MCF 10A (cell line): ENCODE measurements around the gene HPS6. TPM values are rescaled to one million over a fixed set of nuclear protein-coding genes. Genes with fewer than 3 reads are reported as not detected.

ENCODE experiments used
- BruUV-seq: library from RNA; stranded (reverse); fragments of 400-500 nt; replicated peaks from 2 replicates; lab custom pipeline; 2021; lab: Mats Ljungman, UMichigan
- CTCF ChIA-PET: fragments of 300-600 bp; sonication (Branson Sonifier 250); formaldehyde crosslinking; extraction: SDS; loops from one replicate; lab custom pipeline; 2021; ENCODE audit warnings: antibody characterized with exemption, inconsistent platforms; lab: Yijun Ruan, JAX
- POLR2A ChIA-PET: fragments of 300-600, 350-650 bp; sonication (Branson Sonifier 250); formaldehyde crosslinking; extraction: SDS; loops from one replicate; lab custom pipeline; 2020; ENCODE audit warnings: antibody characterized with exemption, inconsistent platforms; lab: Yijun Ruan, JAX
- DNase-seq: peaks from one replicate; pipeline ENCODE4 v3.0.0-alpha.2; 2018; ENCODE audit not compliant: unreplicated experiment
- H3K27ac Mint-ChIP-seq: one replicate; pipeline ENCODE4 v1.8.0; 2022; ENCODE audit warnings: mild to moderate bottlenecking, low read depth, mixed read lengths; ENCODE audit not compliant: unreplicated experiment
- H3K27me3 Mint-ChIP-seq: one replicate; pipeline ENCODE4 v1.8.0; 2022; ENCODE audit warnings: mixed read lengths; ENCODE audit not compliant: insufficient read depth, unreplicated experiment
- H3K36me3 Mint-ChIP-seq: one replicate; pipeline ENCODE4 v1.8.0; 2022; ENCODE audit warnings: mild to moderate bottlenecking, moderate library complexity, mixed read lengths; ENCODE audit not compliant: insufficient read depth, unreplicated experiment
- H3K4me1 Mint-ChIP-seq: one replicate; pipeline ENCODE4 v1.8.0; 2022; ENCODE audit warnings: mixed read lengths; ENCODE audit not compliant: insufficient read depth, unreplicated experiment
- H3K4me3 Mint-ChIP-seq: one replicate; pipeline ENCODE4 v1.8.0; 2022; ENCODE audit warnings: mild to moderate bottlenecking, moderate library complexity, mixed read lengths; ENCODE audit not compliant: unreplicated experiment
- H3K9me3 Mint-ChIP-seq: one replicate; pipeline ENCODE4 v1.8.0; 2022; ENCODE audit warnings: mixed read lengths; ENCODE audit not compliant: unreplicated experiment
- CTCF ChIP-seq: fragments of 200-600 bp; IDR thresholded peaks from one replicate; pipeline ENCODE4 v1.8.0; 2022; ENCODE audit warnings: antibody characterized with exemption, mild to moderate bottlenecking; ENCODE audit not compliant: unreplicated experiment
- intact Hi-C: fragments of 100-400 bp; cut with micrococcal nuclease; formaldehyde crosslinking; loops from 2 replicates; pipeline ENCODE4 v1.14.1; 2022
- total RNA-seq: library from RNA; stranded (reverse); gene quantifications from 2 replicates; pipeline ENCODE4 v1.2.3, GENCODE V29; 2022

Gene HPS6
- total RNA-seq, 1 experiment from 2014 or later = 15.0 TPM

GRCh38 chr10:102111276-102111675 lies 46.1 kb downstream of the HPS6 start:
- Mint-ChIP-seq H3K4me1 (peaks cover 26% of the 10 kb centered on the region), H3K27ac (no peak overlapping the region), H3K4me3 (no peak overlapping the region), H3K36me3 (peaks cover 35% of the 10 kb centered on the region), H3K9me3 (no peaks in the 10 kb centered on the region), H3K27me3 (no peaks in the 10 kb centered on the region)
- intact Hi-C loops = no loop called here
- no TSS peak for BruUV-seq
- CTCF ChIA-PET = interaction anchor here (0.6 to 2.1 kb wide), 3 partner anchors 10 to 315 kb away, joined by 3 to 11 read pairs (median 5); no protein-coding TSS in a partner anchor
- TF ChIP-seq CTCF = no peak
- POLR2A ChIA-PET = interaction anchor here (1.2 to 1.4 kb wide), 2 partner anchors 20 to 30 kb away, joined by 4 read pairs; no protein-coding TSS in a partner anchor
- DNase-seq = no peak

GRCh38 chr10:102112210-102112817 lies 47.2 kb downstream of the HPS6 start:
- TF ChIP-seq CTCF = peak; percentile 23
- DNase-seq = no peak
- peaks cover 29% of the 10 kb centered on the region for H3K36me3 Mint-ChIP-seq
- BruUV-seq = no TSS peak
- peak overlapping the region; percentile 92 for H3K4me3 Mint-ChIP-seq
- intact Hi-C loops = no loop called here
- peaks cover 36% of the 10 kb centered on the region for H3K4me1 Mint-ChIP-seq
- CTCF ChIA-PET = interaction anchor here (1.7 to 2.1 kb wide), 2 partner anchors 11 to 39 kb away, joined by 5 to 11 read pairs; no protein-coding TSS in a partner anchor
- no peak overlapping the region for H3K27ac Mint-ChIP-seq
- POLR2A ChIA-PET = interaction anchor here (0.5 to 4.9 kb wide), 12 partner anchors 11 to 294 kb away, joined by 3 to 33 read pairs (median 9); partner anchors contain the start of genes ARMH3, HPS6, NFKB2 and NOLC1
- no peaks in the 10 kb centered on the region for H3K27me3 Mint-ChIP-seq
- no peaks in the 10 kb centered on the region for H3K9me3 Mint-ChIP-seq

GRCh38 chr10:102113261-102113955 lies 48.3 kb downstream of the HPS6 start:
- CTCF ChIA-PET = interaction anchor here (0.5 to 2.1 kb wide), 8 partner anchors 13 to 294 kb away, joined by 3 to 11 read pairs (median 3); no protein-coding TSS in a partner anchor
- POLR2A ChIA-PET = interaction anchor here (0.5 to 4.9 kb wide), 17 partner anchors 12 to 387 kb away, joined by 3 to 33 read pairs (median 4); partner anchors contain the start of genes ARMH3, HPS6, NFKB2 and NOLC1
- peak; percentile 48 for DNase-seq
- H3K27me3 Mint-ChIP-seq = no peaks in the 10 kb centered on the region
- H3K4me1 Mint-ChIP-seq = peaks cover 47% of the 10 kb centered on the region
- peak overlapping the region; percentile 68 for H3K27ac Mint-ChIP-seq
- no peaks in the 10 kb centered on the region for H3K9me3 Mint-ChIP-seq
- intact Hi-C loops = no loop called here
- BruUV-seq = TSS peak; percentile 23
- H3K4me3 Mint-ChIP-seq = peak overlapping the region; percentile 92
- H3K36me3 Mint-ChIP-seq = peaks cover 28% of the 10 kb centered on the region
- no peak for TF ChIP-seq CTCF
